ENCODE data around the gene DEFB123.
"Not testable (repeated sequence)": the region's sequence is repeated elsewhere in the genome, so short reads cannot be mapped to it uniquely, and the experiment has no call there.

DNA sequence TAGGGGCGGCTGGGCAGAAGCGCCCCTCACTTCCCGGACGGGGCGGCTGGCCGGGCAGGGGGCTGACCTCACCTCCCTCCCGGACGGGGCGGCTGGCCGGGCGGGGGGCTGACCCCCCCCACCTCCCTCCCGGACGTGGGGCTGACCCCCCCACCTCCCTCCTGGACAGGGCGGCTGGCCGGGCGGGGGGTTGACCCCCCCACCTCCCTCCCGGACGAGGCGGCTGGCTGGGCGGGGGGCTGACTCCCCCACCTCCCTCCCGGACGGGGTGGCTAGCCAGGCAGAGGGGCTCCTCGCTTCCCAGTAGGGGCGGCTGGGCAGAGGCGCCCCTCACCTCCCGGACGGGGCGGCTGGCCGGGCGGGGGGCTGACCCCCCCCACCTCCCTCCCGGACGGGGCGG lies 30.5 kb downstream of the DEFB123 start:
- TF ChIP-seq, protein P1, sequence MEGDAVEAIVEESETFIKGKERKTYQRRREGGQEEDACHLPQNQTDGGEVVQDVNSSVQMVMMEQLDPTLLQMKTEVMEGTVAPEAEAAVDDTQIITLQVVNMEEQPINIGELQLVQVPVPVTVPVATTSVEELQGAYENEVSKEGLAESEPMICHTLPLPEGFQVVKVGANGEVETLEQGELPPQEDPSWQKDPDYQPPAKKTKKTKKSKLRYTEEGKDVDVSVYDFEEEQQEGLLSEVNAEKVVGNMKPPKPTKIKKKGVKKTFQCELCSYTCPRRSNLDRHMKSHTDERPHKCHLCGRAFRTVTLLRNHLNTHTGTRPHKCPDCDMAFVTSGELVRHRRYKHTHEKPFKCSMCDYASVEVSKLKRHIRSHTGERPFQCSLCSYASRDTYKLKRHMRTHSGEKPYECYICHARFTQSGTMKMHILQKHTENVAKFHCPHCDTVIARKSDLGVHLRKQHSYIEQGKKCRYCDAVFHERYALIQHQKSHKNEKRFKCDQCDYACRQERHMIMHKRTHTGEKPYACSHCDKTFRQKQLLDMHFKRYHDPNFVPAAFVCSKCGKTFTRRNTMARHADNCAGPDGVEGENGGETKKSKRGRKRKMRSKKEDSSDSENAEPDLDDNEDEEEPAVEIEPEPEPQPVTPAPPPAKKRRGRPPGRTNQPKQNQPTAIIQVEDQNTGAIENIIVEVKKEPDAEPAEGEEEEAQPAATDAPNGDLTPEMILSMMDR (IDR thresholded peaks at IDR 0.05; ENCODE audit: low read depth, low read length) = not testable (repeated sequence)
- TF ChIP-seq, protein P2, sequence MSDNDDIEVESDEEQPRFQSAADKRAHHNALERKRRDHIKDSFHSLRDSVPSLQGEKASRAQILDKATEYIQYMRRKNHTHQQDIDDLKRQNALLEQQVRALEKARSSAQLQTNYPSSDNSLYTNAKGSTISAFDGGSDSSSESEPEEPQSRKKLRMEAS (IDR thresholded peaks at IDR 0.05; ENCODE audit: low read depth, low read length) = not testable (repeated sequence)
- not testable (repeated sequence) for TF ChIP-seq POLR2A (IDR thresholded peaks at IDR 0.05; ENCODE audit: extremely low read depth, insufficient read length); MYC (IDR thresholded peaks at IDR 0.05; ENCODE audit: low read depth, low read length)

Data from NB4 (cell line).